A673 (cell line): ENCODE results near the gene VIM.

Experiments
- EZH2 ChIP-seq: fragments of 200-600 bp; sonication (generic); IDR thresholded peaks from 2 replicates; pipeline ENCODE4 v1.6.1; 2017; ENCODE audit warnings: borderline replicate concordance, low read depth, mild to moderate bottlenecking, mixed read lengths, antibody characterized with exemption, low read length; ENCODE audit not compliant: poor library complexity, severe bottlenecking
- TF ChIP-seq, protein P1 (sequence below): fragments of 300-800, 200-600 bp; sonication (generic); conservative IDR thresholded peaks from 2 replicates; pipeline ENCODE4 v1.5.1; 2017; ENCODE audit warnings: low read depth, mild to moderate bottlenecking, antibody characterized with exemption, low read length, moderate library complexity, mixed read lengths

DNA sequence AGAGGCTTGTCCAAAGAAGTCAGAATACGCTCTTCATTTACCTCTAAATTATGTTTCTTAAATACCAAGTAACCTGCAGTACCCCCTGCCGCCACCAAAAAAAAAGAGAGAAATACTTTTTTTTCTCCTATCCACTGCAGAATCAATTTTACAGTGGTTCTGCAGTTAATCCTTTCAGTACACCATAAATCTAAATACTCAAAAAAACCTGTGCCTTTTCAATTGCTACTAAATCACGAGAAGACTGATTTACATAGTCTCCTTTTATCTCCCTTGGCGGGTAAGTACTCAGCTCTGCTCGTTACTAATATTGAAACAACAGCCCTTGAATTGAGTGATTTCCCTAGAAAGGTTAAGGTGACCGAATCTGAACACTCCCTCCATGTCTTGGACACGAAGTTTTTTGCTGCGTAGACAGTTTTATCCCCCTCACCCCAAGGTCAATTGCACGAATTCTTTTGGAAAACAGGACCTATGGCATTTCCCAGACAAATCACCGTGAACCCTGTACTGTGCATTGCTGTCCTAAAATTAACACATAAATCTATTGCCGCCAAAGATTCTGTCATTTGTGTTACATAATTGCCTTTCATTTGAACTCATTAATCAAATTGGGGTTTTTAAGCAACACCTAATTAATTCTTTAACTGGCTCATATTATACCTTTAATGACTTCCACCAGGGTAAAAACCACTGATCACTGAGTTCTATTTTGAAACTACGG is 512 bp upstream of the VIM start:
- TF ChIP-seq, protein P1, sequence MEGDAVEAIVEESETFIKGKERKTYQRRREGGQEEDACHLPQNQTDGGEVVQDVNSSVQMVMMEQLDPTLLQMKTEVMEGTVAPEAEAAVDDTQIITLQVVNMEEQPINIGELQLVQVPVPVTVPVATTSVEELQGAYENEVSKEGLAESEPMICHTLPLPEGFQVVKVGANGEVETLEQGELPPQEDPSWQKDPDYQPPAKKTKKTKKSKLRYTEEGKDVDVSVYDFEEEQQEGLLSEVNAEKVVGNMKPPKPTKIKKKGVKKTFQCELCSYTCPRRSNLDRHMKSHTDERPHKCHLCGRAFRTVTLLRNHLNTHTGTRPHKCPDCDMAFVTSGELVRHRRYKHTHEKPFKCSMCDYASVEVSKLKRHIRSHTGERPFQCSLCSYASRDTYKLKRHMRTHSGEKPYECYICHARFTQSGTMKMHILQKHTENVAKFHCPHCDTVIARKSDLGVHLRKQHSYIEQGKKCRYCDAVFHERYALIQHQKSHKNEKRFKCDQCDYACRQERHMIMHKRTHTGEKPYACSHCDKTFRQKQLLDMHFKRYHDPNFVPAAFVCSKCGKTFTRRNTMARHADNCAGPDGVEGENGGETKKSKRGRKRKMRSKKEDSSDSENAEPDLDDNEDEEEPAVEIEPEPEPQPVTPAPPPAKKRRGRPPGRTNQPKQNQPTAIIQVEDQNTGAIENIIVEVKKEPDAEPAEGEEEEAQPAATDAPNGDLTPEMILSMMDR: peak; percentile 51
- no peak for TF ChIP-seq EZH2
